HCT116 (cell line): Measurements from ENCODE around the gene AKAP3. TPM values are rescaled to one million over a fixed set of nuclear protein-coding genes. Genes with fewer than 3 reads are reported as not detected.

ENCODE experiments used
- ATAC-seq: fragments of 200-7000 bp; cut with Tn5 transposase; 2 replicates; pipeline ENCODE4 v1.9.1; 2020; ENCODE audit warnings: mild to moderate bottlenecking, moderate library complexity
- BruUV-seq: library from RNA; stranded (reverse); fragments of 400-500 nt; replicated peaks from 2 replicates; lab custom pipeline; 2021; lab: Mats Ljungman, UMichigan
- CTCF ChIA-PET: fragments of 300-600 bp; sonication (Branson Sonifier 250); formaldehyde crosslinking; loops from one replicate; lab custom pipeline; 2021; ENCODE audit warnings: antibody characterized with exemption; lab: Charles Lee
- POLR2A ChIA-PET: fragments of 300-600, 350-600 bp; sonication (Branson Sonifier 250); formaldehyde crosslinking; loops from one replicate; lab custom pipeline; 2021; ENCODE audit warnings: antibody characterized with exemption; lab: Charles Lee
- RAD21 ChIA-PET, 2 experiments: fragments of 300-600 bp; sonication (Branson Sonifier 250); formaldehyde crosslinking; loops; one replicate each; lab custom pipeline; 2023; ENCODE audit warnings: low total read pairs in 2 of 2; ENCODE audit not compliant: uncharacterized antibody in 2 of 2, unreplicated experiment in 2 of 2, low non-redundant PET in 1 of 2; lab: Charles Lee
- DNase-seq: peaks from one replicate; pipeline ENCODE4 v3.0.0-alpha.2; 2010; ENCODE audit warnings: low read depth, low spot score
- H2AFZ ChIP-seq: fragments of 200-600 bp; shearing (Covaris generic), sonication (generic); 2 replicates; pipeline ENCODE4 v1.6.1; 2017; ENCODE audit warnings: low read depth, mixed run types, mixed read lengths, antibody characterized with exemption, low read length; ENCODE audit not compliant: poor library complexity, severe bottlenecking
- H3K27ac ChIP-seq: 2 replicates; pipeline ENCODE4 v1.5.1; 2012; ENCODE audit warnings: low read depth, low read length
- H3K27me3 ChIP-seq: fragments of 200-600 bp; sonication (generic); 2 replicates; pipeline ENCODE4 v1.6.1; 2016; ENCODE audit warnings: mixed run types, low read length, mixed read lengths; ENCODE audit not compliant: insufficient read depth
- H3K36me3 ChIP-seq, 2 experiments: fragments of 200-500 bp in 1 of 2; fragments of 200-600 bp in 1 of 2; sonication (Bioruptor generic) in 1 of 2; sonication (generic) in 1 of 2; 2 replicates each; pipeline versions ENCODE4 v1.5.1 to v1.6.1; 2014 to 2016; ENCODE audit warnings: low read length in 2 of 2, inconsistent platforms in 1 of 2, mixed read lengths in 1 of 2, mixed run types in 1 of 2; ENCODE audit not compliant: insufficient read depth in 2 of 2, control insufficient read depth in 1 of 2
- H3K4me1 ChIP-seq, 2 experiments: fragments of 200-600 bp in 1 of 2; sonication (generic) in 1 of 2; 2 replicates each; pipeline versions ENCODE4 v1.5.1 to v1.6.1; 2012 to 2017; ENCODE audit warnings: low read length in 2 of 2, inconsistent platforms in 1 of 2, mild to moderate bottlenecking in 1 of 2, mixed read lengths in 1 of 2, mixed run types in 1 of 2, moderate library complexity in 1 of 2; ENCODE audit not compliant: insufficient read depth in 2 of 2, control insufficient read depth in 1 of 2
- H3K4me2 ChIP-seq: fragments of 200-600 bp; sonication (generic); 2 replicates; pipeline ENCODE4 v1.6.1; 2017; ENCODE audit warnings: mixed run types, low read length, mixed read lengths
- H3K4me3 ChIP-seq, 2 experiments: fragments of 200-600 bp in 1 of 2; sonication (generic) in 1 of 2; replicated peaks in 1 of 2; 2 replicates each; pipeline ENCODE4 v1.5.1; 2011 to 2016; ENCODE audit warnings: low read length in 2 of 2, control low read depth in 1 of 2, low read depth in 1 of 2, mild to moderate bottlenecking in 1 of 2, mixed read lengths in 1 of 2, mixed run types in 1 of 2
- H3K79me2 ChIP-seq: fragments of 200-600 bp; sonication (generic); 2 replicates; pipeline ENCODE4 v1.6.1; 2017; ENCODE audit warnings: mild to moderate bottlenecking, mixed run types, low read length, moderate library complexity, mixed read lengths; ENCODE audit not compliant: insufficient read depth
- H3K9ac ChIP-seq: fragments of 200-600 bp; sonication (generic); 2 replicates; pipeline ENCODE4 v1.6.1; 2016; ENCODE audit warnings: low read length, mixed read lengths
- H3K9me2 ChIP-seq: fragments of 200-600 bp; sonication (generic), shearing (Covaris generic); 2 replicates; pipeline ENCODE4 v1.6.1; 2017; ENCODE audit warnings: mixed run types, mild to moderate bottlenecking, moderate library complexity; ENCODE audit not compliant: insufficient read depth
- H3K9me3 ChIP-seq, 2 experiments: fragments of 200-500 bp in 1 of 2; fragments of 200-600 bp in 1 of 2; sonication (Bioruptor generic) in 1 of 2; sonication (generic) in 1 of 2; 2 replicates each; pipeline ENCODE4 v1.6.1; 2014 to 2017; ENCODE audit warnings: low read length in 2 of 2, mixed read lengths in 2 of 2, inconsistent platforms in 1 of 2, low read depth in 1 of 2, mild to moderate bottlenecking in 1 of 2, mixed run types in 1 of 2, moderate library complexity in 1 of 2; ENCODE audit not compliant: control insufficient read depth in 1 of 2, insufficient read depth in 1 of 2
- H4K20me1 ChIP-seq: fragments of 200-600 bp; sonication (generic), shearing (Covaris generic); 2 replicates; pipeline ENCODE4 v1.6.1; 2017; ENCODE audit warnings: mixed run types, mild to moderate bottlenecking, moderate library complexity; ENCODE audit not compliant: insufficient read depth
- CEBPB ChIP-seq: IDR thresholded peaks from 2 replicates; pipeline ENCODE4 v1.6.1; 2012; ENCODE audit warnings: low read depth
- EGR1 ChIP-seq: IDR thresholded peaks from 2 replicates; pipeline ENCODE4 v1.6.1; 2012; ENCODE audit warnings: low read depth
- EZH2 ChIP-seq: fragments of 200-600 bp; sonication (generic); IDR thresholded peaks from 2 replicates; pipeline ENCODE4 v1.6.1; 2017; ENCODE audit warnings: antibody characterized with exemption, mixed run types
- FOSL1 ChIP-seq: IDR thresholded peaks from 2 replicates; pipeline ENCODE4 v1.6.1; 2012; ENCODE audit warnings: low read depth
- JUND ChIP-seq: IDR thresholded peaks from 2 replicates; pipeline ENCODE4 v1.6.1; 2012
- POLR2AphosphoS5 ChIP-seq: IDR thresholded peaks from 2 replicates; pipeline ENCODE4 v1.6.1; 2011; ENCODE audit warnings: mild to moderate bottlenecking, low read depth, low read length, moderate library complexity
- SIN3A ChIP-seq: IDR thresholded peaks from 2 replicates; pipeline ENCODE4 v1.6.1; 2012; ENCODE audit warnings: low read depth
- SRF ChIP-seq: IDR thresholded peaks from 2 replicates; pipeline ENCODE4 v1.6.1; 2012; ENCODE audit warnings: low read depth
- YY1 ChIP-seq: IDR thresholded peaks from 2 replicates; pipeline ENCODE4 v1.6.1; 2011; ENCODE audit warnings: low read length, low read depth, moderate library complexity, mild to moderate bottlenecking; ENCODE audit not compliant: insufficient replicate concordance; ENCODE audit errors: extremely low read depth
- ZNF274 ChIP-seq: fragments of 200-500 bp; sonication (Bioruptor generic); IDR thresholded peaks from 2 replicates; pipeline ENCODE4 v1.6.1; 2014; ENCODE audit warnings: mild to moderate bottlenecking, low read depth, low read length, inconsistent platforms
- intact Hi-C: fragments of 100-400 bp; cut with micrococcal nuclease; formaldehyde crosslinking; loops from 2 replicates; pipeline ENCODE4 v1.10.0; 2022
- total RNA-seq: library from RNA; stranded (reverse); gene quantifications from one replicate; pipeline ENCODE4 v1.2.1, GENCODE V29; 2021; ENCODE audit not compliant: unreplicated experiment
- TF ChIP-seq, protein P1 (sequence below): IDR thresholded peaks from 2 replicates; pipeline ENCODE4 v1.6.1; 2011; ENCODE audit warnings: mild to moderate bottlenecking, low read length, moderate library complexity; ENCODE audit not compliant: insufficient replicate concordance; ENCODE audit errors: extremely low read depth
- TF ChIP-seq, protein P2 (sequence below): IDR thresholded peaks from 2 replicates; pipeline ENCODE4 v1.6.1; 2012
- TF ChIP-seq, protein P3 (sequence below): IDR thresholded peaks from 2 replicates; pipeline ENCODE4 v1.6.1; 2012; ENCODE audit warnings: low read depth

Gene AKAP3
- total RNA-seq, 1 experiment from 2014 or later, result 4.3 TPM

DNA sequence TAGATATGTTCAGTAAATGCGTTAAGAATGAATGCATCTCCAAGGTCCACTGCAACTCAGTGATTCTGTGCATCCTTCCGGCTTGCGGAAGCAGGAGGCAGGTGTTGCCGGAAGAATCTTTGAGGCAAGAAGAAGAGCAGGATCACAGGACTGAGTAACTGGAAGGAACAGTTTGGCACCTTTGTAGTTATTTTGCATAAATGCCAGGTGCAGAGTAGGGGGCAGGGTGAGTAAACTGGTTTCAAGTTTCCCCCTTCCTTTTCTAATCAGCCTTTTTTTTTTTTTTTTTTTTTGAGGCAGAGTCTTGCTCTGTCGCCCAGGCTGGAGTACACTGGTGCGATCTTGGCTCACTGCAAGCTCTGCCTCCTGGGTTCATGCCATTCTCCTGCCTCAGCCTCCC lies 64.6 kb downstream of the AKAP3 start:
- H3K27ac ChIP-seq, result no peak overlapping the region
- DNase-seq (no peak), ATAC-seq (no peak)
- no TSS peak for BruUV-seq
- intact Hi-C loops, result no loop called here
- H3K27me3 ChIP-seq, result no peaks in the 10 kb centered on the region
- no peaks in the 10 kb centered on the region for H4K20me1 ChIP-seq
- H3K4me1 ChIP-seq, result no peaks in the 10 kb centered on the region
- ChIA-PET CTCF (no interaction called here), RAD21 (no interaction called here), POLR2A (no interaction called here)
- no peaks in the 10 kb centered on the region for H3K79me2 ChIP-seq
- no peak overlapping the region for H2AFZ ChIP-seq
- H3K36me3 ChIP-seq, result no peaks in the 10 kb centered on the region
- H3K4me3 ChIP-seq, result no peak overlapping the region
- H3K9ac ChIP-seq, result no peak overlapping the region
- H3K9me3 ChIP-seq, result no peaks in the 10 kb centered on the region
- H3K4me2 ChIP-seq, result no peak overlapping the region
- TF ChIP-seq, protein P1, sequence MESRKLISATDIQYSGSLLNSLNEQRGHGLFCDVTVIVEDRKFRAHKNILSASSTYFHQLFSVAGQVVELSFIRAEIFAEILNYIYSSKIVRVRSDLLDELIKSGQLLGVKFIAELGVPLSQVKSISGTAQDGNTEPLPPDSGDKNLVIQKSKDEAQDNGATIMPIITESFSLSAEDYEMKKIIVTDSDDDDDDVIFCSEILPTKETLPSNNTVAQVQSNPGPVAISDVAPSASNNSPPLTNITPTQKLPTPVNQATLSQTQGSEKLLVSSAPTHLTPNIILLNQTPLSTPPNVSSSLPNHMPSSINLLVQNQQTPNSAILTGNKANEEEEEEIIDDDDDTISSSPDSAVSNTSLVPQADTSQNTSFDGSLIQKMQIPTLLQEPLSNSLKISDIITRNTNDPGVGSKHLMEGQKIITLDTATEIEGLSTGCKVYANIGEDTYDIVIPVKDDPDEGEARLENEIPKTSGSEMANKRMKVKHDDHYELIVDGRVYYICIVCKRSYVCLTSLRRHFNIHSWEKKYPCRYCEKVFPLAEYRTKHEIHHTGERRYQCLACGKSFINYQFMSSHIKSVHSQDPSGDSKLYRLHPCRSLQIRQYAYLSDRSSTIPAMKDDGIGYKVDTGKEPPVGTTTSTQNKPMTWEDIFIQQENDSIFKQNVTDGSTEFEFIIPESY, result no peak
- TF ChIP-seq CEBPB, result no peak
- TF ChIP-seq JUND, result no peak
- TF ChIP-seq EGR1, result no peak
- TF ChIP-seq YY1, result no peak
- TF ChIP-seq SRF, result no peak
- TF ChIP-seq EZH2, result no peak
- TF ChIP-seq ZNF274, result no peak
- TF ChIP-seq, protein P2, sequence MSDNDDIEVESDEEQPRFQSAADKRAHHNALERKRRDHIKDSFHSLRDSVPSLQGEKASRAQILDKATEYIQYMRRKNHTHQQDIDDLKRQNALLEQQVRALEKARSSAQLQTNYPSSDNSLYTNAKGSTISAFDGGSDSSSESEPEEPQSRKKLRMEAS, result no peak
- TF ChIP-seq POLR2AphosphoS5, result no peak
- no peak for TF ChIP-seq FOSL1
- TF ChIP-seq, protein P3, sequence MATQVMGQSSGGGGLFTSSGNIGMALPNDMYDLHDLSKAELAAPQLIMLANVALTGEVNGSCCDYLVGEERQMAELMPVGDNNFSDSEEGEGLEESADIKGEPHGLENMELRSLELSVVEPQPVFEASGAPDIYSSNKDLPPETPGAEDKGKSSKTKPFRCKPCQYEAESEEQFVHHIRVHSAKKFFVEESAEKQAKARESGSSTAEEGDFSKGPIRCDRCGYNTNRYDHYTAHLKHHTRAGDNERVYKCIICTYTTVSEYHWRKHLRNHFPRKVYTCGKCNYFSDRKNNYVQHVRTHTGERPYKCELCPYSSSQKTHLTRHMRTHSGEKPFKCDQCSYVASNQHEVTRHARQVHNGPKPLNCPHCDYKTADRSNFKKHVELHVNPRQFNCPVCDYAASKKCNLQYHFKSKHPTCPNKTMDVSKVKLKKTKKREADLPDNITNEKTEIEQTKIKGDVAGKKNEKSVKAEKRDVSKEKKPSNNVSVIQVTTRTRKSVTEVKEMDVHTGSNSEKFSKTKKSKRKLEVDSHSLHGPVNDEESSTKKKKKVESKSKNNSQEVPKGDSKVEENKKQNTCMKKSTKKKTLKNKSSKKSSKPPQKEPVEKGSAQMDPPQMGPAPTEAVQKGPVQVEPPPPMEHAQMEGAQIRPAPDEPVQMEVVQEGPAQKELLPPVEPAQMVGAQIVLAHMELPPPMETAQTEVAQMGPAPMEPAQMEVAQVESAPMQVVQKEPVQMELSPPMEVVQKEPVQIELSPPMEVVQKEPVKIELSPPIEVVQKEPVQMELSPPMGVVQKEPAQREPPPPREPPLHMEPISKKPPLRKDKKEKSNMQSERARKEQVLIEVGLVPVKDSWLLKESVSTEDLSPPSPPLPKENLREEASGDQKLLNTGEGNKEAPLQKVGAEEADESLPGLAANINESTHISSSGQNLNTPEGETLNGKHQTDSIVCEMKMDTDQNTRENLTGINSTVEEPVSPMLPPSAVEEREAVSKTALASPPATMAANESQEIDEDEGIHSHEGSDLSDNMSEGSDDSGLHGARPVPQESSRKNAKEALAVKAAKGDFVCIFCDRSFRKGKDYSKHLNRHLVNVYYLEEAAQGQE, result no peak
- no peak for TF ChIP-seq SIN3A
- H3K9me2 ChIP-seq, result no peaks in the 10 kb centered on the region
